ENCODE data around the gene TEAD2. TPM values are rescaled to one million over a fixed set of nuclear protein-coding genes. Genes with fewer than 3 reads are reported as not detected.

Gene TEAD2
- total and polyA plus RNA-seq, 10 of the 15 experiments (the other 5 are each of a cell fraction or from before 2014, with no cell fraction given), result 0.04 to 0.26 (median 0.11) TPM; not detected in 3

DNA sequence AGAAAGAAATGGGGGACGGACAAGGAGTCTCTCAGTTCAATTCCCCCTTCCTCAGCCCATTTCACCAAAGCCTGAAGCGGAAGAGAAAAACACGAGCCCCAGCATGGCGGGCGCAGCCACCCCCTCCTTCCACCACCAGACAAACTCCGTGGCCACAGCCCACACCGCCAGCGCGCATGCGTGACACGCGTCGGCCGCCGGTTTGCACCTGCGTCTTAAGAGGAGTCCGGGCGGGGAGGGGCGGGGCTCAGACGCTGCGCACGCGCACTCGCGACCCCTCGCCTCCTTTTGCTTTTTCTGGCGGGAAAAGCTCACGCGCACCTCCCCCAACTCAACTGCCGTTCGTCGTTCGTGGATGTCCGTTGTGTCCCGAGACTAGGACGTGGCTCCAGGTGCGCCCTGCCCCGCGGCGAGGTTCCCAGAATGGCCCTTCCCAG, 25.7 kb upstream of the TEAD2 start, which contains the start of gene KASH5:
KASH5 (plus strand) TSS at position 314 of the 437 bp plus-strand sequence. CDS start 2,635 bp downstream, outside the sequence.
- no peaks in the 10 kb centered on the region for H3K79me2 ChIP-seq (ENCODE audit: control insufficient read depth, insufficient read depth, low read length)
- no peak within 1 kb of the TSS for H3K27ac ChIP-seq (ENCODE audit: control insufficient read depth, insufficient read depth)
- in situ Hi-C loops (cut with MboI) (no loop called here), intact Hi-C loops (cut with micrococcal nuclease; ENCODE audit: unreplicated experiment) (no loop called here)
- DNase-seq (ENCODE audit: low read depth, low spot score) (no peak), ATAC-seq (no peak), FAIRE-seq (no peak)
- no peaks in the 10 kb centered on the region for H4K20me1 ChIP-seq (ENCODE audit: control insufficient read depth, insufficient read depth)
- no TSS peak for BruUV-seq (replicated peaks)
- no peaks in the 10 kb centered on the region for H3K27me3 ChIP-seq (replicated peaks in 1 of 2; ENCODE audit: control insufficient read depth in 2 of 2, insufficient read depth in 2 of 2, low read length in 1 of 2)
- no peak within 1 kb of the TSS for H3K4me3 ChIP-seq
- H3K4me1 ChIP-seq (ENCODE audit: control insufficient read depth, insufficient read depth, low read length), result no peaks in the 10 kb centered on the region
- no peak within 1 kb of the TSS for H3K9ac ChIP-seq (ENCODE audit: control insufficient read depth, insufficient read depth, low read length)
- no peaks in the 10 kb centered on the region for H3K36me3 ChIP-seq (ENCODE audit: control insufficient read depth in 2 of 2, insufficient read depth in 2 of 2, low read length in 1 of 2)
- H3K9me3 ChIP-seq (replicated peaks; ENCODE audit: control insufficient read depth, insufficient read depth, low read length), result no peaks in the 10 kb centered on the region
- ChIA-PET CTCF (no interaction called here), RAD21 (ENCODE audit: unreplicated experiment) (interaction anchor here (0.8 kb wide), 1 partner anchor 39 kb away, joined by 3 read pairs; no protein-coding TSS in a partner anchor), SMC1A (ENCODE audit: uncharacterized antibody, unreplicated experiment) (interaction anchor here (0.7 kb wide), 1 partner anchor 8 kb away, joined by 3 read pairs; no protein-coding TSS in a partner anchor), POLR2A (interaction anchor here (0.6 to 0.7 kb wide), 2 partner anchors 48 to 62 kb away, joined by 3 to 4 read pairs; no protein-coding TSS in a partner anchor)
- no peak for TF ChIP-seq HDAC6 (IDR thresholded peaks at IDR 0.05; ENCODE audit: unreplicated experiment)
- no peak for TF ChIP-seq CBX3 (IDR thresholded peaks at IDR 0.05; ENCODE audit: borderline replicate concordance, low read depth)
- no peak for TF ChIP-seq TARDBP (IDR thresholded peaks at IDR 0.05; ENCODE audit: borderline replicate concordance)
- TF ChIP-seq RAD21 (IDR thresholded peaks at IDR 0.05; ENCODE audit: insufficient read depth, low read depth, low read length), result no peak
- no peak for TF ChIP-seq MXI1 (IDR thresholded peaks at IDR 0.05; ENCODE audit: low read depth, low read length)
- no peak within 1 kb of the TSS for H2AFZ ChIP-seq (ENCODE audit: control insufficient read depth, low read depth, low read length)
- H3K4me2 ChIP-seq (ENCODE audit: control insufficient read depth, insufficient read depth), result no peak within 1 kb of the TSS
- WGBS (ENCODE audit: insufficient coverage, insufficient replicate concordance, low lambda C conversion rate, missing lambda C conversion rate), result 88% methylated on average over 24 of the region's 40 CpGs

DNA sequence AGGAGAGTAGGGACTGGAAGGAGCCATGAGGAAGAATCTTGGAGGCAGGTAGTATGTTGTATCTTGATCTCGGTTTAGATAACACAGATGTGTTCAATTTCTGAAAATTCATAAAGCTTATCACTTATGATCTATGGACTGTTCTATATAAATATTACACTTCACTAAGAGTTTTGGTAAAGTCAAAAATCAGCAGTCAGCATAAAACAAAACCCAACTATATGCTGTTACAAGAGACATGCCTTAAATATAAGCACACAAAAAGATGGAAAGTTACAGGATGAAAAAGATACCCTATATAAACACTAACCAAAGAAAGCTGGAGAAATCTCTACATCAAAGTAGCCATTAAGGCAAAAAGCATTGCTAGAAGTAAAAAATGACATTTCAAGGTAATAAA, 21.4 kb upstream of the TEAD2 start:
- H3K27me3 ChIP-seq (replicated peaks in 1 of 2; ENCODE audit: control insufficient read depth in 2 of 2, insufficient read depth in 2 of 2, low read length in 1 of 2), result no peaks in the 10 kb centered on the region
- ChIA-PET POLR2A (interaction anchor here (0.5 kb wide), 1 partner anchor 435 kb away, joined by 4 read pairs; no protein-coding TSS in a partner anchor), CTCF (interaction anchor here (0.6 to 1.8 kb wide), 6 partner anchors 33 to 286 kb away, joined by 3 to 4 read pairs (median 3); no protein-coding TSS in a partner anchor), SMC1A (ENCODE audit: uncharacterized antibody, unreplicated experiment) (interaction anchor here (0.7 to 1.7 kb wide), 4 partner anchors 9 to 121 kb away, joined by 3 to 5 read pairs (median 4); no protein-coding TSS in a partner anchor), RAD21 (ENCODE audit: unreplicated experiment) (no interaction called here)
- no peak overlapping the region for H3K4me2 ChIP-seq (ENCODE audit: control insufficient read depth, insufficient read depth)
- H3K4me3 ChIP-seq, result no peak overlapping the region
- H3K36me3 ChIP-seq (ENCODE audit: control insufficient read depth in 2 of 2, insufficient read depth in 2 of 2, low read length in 1 of 2), result no peaks in the 10 kb centered on the region
- DNase-seq (ENCODE audit: low read depth, low spot score), result no peak
- H2AFZ ChIP-seq (ENCODE audit: control insufficient read depth, low read depth, low read length), result no peak overlapping the region
- H3K9me3 ChIP-seq (replicated peaks; ENCODE audit: control insufficient read depth, insufficient read depth, low read length), result no peaks in the 10 kb centered on the region
- FAIRE-seq, result no peak
- in situ Hi-C loops (cut with MboI) (no loop called here), intact Hi-C loops (cut with micrococcal nuclease; ENCODE audit: unreplicated experiment) (no loop called here)
- BruUV-seq (replicated peaks), result no TSS peak
- ATAC-seq, result no peak
- no peaks in the 10 kb centered on the region for H3K79me2 ChIP-seq (ENCODE audit: control insufficient read depth, insufficient read depth, low read length)
- H4K20me1 ChIP-seq (ENCODE audit: control insufficient read depth, insufficient read depth), result no peaks in the 10 kb centered on the region
- H3K9ac ChIP-seq (ENCODE audit: control insufficient read depth, insufficient read depth, low read length), result no peak overlapping the region
- H3K4me1 ChIP-seq (ENCODE audit: control insufficient read depth, insufficient read depth, low read length), result no peaks in the 10 kb centered on the region
- 41% methylated on average over 1 of the region's 1 CpG for WGBS (ENCODE audit: insufficient coverage, insufficient replicate concordance, low lambda C conversion rate, missing lambda C conversion rate)
- no peak overlapping the region for H3K27ac ChIP-seq (ENCODE audit: control insufficient read depth, insufficient read depth)
- TF ChIP-seq LARP7 (IDR thresholded peaks at IDR 0.05), result no peak
